Effector CD8-positive, alpha-beta T cell (primary cell): ENCODE data around the gene KCNJ1.

ENCODE experiments used
- DNase-seq: peaks from one replicate; lab custom pipeline; 2025; lab: John Stamatoyannopoulos, UW
- total RNA-seq, 4 experiments: gene quantifications; one replicate each; lab custom pipeline; 2026; lab: John Stamatoyannopoulos, UW

The KCNJ1 gene
- total RNA-seq: 0 to 0.37 (median 0) reads per million in 4 experiments

DNA sequence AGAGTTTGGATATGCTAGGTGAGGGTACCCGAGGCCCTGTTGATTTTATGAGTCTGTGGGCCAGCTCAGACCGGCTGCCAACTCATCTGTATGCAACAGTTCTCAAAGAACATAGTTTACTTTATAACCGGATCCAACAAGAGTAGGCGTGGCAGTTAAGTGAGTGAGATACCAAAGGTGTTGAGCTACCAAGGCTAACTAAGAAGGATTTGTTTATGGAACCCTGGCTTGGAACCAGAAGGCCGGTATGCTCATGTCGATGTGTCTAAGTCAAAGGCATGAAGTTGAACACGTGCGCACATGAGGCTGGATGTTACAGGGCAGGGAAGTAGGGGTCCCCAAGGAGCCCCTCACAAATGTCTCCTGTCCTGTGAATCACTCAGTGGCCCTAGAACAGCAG is at the start of gene KCNJ1:
Gene KCNJ1 (minus strand): TSS at position 20 of the 400 bp plus-strand sequence. CDS start 27,053 bp downstream, outside the sequence.
- no peak for DNase-seq

DNA sequence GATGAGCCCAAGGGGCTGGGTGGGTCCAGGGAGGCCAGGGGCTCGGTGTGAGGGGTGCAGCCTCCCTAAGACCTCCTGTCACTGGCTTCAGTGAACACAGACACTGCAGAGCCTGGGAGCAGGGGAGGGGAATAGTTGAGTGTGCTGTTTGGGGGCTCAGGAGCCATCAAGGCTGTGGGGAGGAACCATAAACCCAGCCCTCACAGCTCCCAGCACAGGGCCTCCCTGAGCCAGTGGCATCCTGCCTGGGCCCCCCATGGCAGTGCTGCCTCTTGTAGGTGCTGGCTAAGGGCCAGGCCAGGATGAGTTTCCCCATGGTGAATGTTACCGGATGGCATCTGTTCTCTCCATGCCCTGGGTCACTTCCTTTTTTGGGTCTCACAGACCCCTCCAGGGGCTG is 49.6 kb upstream of the KCNJ1 start:
- DNase-seq: no peak

GRCh38 chr11:128916037-128916572 is 49.0 kb upstream of the KCNJ1 start:
- DNase-seq: no peak

GRCh38 chr11:128915149-128915521 is 48.0 kb upstream of the KCNJ1 start:
- no peak for DNase-seq

- no peak for DNase-seq
Observed at GRCh38 chr11:128914216-128915148, 47.4 kb upstream of the KCNJ1 start.

- DNase-seq: no peak
Observed at GRCh38 chr11:128913806-128914205, 46.7 kb upstream of the KCNJ1 start.

- DNase-seq: no peak
Observed at GRCh38 chr11:128911701-128912100, 44.6 kb upstream of the KCNJ1 start.

DNA sequence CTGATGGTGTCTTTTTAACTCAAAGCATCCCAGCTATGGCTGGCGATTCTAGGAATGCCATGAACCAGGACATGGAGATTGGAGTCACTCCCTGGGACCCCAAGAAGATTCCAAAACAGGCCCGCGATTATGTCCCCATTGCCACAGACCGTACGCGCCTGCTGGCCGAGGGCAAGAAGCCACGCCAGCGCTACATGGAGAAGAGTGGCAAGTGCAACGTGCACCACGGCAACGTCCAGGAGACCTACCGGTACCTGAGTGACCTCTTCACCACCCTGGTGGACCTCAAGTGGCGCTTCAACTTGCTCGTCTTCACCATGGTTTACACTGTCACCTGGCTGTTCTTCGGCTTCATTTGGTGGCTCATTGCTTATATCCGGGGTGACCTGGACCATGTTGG is 44.1 kb upstream of the KCNJ1 start:
- DNase-seq: no peak

DNA sequence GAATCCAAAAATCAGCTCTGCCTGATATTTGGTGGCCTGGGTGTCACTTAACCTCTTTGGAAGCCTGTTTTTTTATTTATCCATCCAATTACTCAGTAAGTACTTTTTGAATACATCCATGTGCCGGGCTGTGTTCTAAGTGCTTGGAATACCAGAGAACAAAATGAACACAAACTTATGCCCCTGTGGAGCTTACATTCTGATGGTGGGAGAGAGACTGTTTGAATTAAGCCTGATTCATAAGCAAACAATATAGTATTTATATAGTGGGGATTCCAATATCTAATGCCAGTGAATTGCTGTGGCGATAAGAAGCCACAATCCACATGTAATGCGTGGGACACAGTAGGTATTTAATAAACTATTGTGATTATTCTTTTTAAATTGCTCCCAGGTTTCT is 43.5 kb upstream of the KCNJ1 start:
- no peak for DNase-seq

- DNase-seq: no peak
Observed at GRCh38 chr11:128909438-128910125, 42.5 kb upstream of the KCNJ1 start.

DNA sequence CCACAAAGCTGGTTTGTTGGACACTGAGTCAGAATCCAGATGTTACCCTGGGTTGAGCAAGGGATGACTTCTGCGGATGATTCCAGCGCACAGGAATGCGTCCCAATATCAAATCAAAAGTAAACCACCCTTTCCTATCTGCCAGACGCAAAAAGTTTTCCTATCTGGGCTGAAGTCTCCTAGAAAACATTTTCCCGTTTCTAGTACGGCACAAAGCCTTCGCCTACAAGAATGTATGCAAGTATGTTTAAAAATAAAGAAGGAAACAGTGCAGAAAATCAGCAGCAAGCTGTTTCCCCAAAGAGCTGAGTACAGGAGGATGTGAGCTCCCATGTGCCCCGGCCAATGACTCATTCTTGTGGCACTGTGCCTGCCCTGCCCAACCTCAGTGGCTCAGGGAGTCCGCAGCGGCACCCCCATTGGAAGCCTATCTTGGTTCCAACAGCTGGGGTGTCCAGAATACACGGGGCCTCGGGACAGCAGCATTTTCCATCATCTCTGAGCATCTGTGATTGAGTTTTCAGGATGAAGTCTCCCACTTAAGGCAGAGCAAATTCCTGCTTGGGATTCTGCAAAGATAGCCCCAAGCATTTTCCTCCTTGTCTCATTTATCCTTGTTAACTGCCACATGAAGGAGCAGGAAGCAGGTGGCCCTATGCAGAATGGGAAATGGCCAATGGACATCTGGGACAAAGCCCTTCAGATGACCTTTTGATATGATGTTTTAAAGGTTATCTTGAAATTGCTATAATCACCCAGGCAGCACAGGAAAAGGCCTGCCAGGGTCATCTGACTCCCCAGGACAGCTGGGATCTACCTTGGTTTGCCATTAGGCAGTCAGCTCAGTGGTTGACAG is 41.5 kb upstream of the KCNJ1 start:
- DNase-seq: no peak

DNA sequence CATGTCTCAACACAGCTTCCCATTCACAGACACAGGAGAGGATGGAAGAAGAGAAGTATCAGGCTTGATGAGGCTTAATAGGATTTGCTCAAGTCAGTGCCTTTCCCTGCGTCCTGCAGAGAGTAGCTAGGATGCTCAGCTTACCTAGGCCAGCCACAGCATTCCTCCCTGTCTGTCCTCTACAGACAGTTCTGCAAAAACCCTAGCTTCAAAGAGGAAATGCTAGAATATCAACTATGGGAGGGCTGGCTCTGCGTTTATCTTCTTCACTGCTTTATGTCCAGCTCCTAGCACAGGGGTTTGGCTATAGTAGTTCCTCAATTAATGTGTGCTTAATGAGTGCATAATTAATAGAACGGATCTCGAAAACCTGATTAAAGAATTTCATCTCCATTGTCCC is 40.5 kb upstream of the KCNJ1 start:
- DNase-seq: no peak

GRCh38 chr11:128906185-128907050 is 39.3 kb upstream of the KCNJ1 start:
- DNase-seq: no peak

DNA sequence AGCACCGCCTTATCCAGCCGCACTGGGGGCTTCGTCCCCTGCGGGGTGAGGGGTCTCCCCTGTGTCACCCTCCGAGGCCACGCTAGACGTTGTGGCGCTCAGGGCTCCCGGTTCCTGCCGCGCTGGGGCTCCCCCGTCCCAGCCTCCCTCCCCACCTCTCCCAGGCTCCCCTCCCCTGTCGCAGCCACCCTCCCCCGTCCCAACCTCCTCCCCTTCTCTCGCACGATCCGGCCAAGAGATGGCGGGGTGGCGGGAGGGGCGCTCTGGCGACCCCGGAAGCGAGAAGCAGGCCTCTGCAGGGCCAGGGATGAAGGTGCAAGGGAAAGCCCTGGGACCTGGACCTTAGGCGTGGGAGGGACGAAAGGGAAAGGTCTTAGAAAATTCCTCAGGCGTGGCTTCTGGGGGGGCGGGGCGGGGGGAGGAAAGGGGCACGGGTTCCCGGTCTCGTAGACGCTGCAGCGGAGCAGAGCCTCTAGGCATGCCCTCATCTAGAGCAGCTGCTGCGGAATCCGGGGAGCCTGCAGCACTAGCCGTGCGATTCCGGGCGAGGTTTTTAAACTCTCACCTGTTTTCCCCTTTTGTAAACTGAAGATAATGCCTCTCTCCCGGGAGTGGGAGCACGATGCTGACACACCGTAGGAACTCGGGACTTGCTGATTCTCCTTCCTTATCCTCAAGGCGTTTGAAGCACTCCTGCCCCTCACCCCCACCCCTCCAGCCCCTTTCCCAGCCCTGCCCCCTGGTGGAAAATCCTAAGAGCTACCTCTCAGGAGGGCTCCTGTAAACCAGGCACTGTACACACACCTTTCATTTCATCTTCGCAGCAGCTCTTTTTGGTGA is 38.5 kb upstream of the KCNJ1 start:
- peak; percentile 16 for DNase-seq

- DNase-seq: no peak
Observed at GRCh38 chr11:128904656-128905344, 37.7 kb upstream of the KCNJ1 start.

- DNase-seq: no peak
Observed at GRCh38 chr11:128904303-128904655, 37.2 kb upstream of the KCNJ1 start.

GRCh38 chr11:128903248-128904061 is 36.4 kb upstream of the KCNJ1 start:
- no peak for DNase-seq

DNA sequence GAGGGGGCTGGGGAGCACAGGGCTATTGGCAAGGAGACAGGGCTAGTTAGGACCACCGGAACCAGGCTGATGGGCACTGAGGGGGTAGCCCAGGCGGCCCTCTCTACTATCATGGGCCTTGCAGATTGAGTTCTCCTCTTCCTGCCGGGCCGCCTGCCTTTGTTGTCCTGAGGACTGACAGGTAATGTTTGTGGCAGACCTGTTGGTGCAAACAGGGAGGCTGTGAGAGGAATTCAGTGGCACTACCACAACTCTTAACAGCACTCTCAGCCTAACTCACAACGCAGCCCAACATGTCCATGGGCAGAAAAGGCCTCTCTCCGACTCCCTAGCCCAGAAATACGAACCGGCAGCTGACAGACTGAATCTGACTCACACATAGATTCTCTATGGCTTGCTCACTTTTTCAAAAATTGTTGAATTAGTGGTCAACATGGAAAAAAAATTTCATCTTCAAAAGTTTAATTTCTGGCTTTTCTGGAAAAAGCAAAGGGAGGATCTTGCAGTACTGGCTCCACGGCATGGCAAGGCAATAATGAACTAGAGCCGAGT is 35.5 kb upstream of the KCNJ1 start:
- no peak for DNase-seq
